ENCODE data around the gene CCBE1. TPM values are rescaled to one million over a fixed set of nuclear protein-coding genes. Genes with fewer than 3 reads are reported as not detected.

CCBE1 gene
- total RNA-seq, 4 donors from 2014 or later = 1.5 to 10.9 (median 4.6) TPM

DNA sequence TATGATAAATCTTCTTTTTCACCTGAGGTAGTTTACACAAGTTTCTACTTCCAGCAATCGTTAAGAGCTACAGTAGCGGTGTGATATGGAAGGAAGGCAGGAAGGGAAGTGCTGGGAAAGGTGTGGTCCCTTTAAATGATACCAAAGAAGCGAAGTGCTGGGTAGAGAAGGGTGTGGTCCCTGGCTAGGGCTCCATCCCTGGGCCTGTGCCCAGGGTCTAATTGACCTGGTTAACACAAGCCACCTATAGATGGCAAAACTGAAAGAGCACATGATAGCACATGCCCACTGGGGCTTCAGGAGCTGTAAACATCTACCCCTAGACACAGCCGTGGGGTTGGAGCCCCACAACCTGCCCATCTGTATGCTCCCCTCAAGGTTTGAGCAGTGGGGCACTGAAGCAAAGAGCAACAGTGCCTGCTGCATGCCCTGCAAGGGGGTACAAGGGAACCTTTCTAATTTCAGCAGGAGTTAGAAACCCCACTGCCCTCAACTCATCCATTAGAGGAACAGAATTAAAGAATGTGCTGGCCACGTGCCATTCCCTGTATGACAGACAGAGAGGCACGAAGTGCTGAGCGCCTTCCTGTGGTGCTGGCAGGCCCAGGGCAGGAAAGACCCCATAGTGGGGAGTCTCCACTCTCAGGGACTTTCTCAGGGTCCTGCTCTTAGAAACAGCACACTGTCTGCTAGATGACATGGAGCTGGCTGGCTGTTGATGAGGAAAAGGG, 185.0 kb downstream of the CCBE1 start:
- peaks cover 9 to 10% of the 10 kb centered on the region in 2 donors for H3K4me1 ChIP-seq
- H3K36me3 ChIP-seq = no peaks in the 10 kb centered on the region
- no peak overlapping the region for H3K4me3 ChIP-seq
- TF ChIP-seq, protein P1, sequence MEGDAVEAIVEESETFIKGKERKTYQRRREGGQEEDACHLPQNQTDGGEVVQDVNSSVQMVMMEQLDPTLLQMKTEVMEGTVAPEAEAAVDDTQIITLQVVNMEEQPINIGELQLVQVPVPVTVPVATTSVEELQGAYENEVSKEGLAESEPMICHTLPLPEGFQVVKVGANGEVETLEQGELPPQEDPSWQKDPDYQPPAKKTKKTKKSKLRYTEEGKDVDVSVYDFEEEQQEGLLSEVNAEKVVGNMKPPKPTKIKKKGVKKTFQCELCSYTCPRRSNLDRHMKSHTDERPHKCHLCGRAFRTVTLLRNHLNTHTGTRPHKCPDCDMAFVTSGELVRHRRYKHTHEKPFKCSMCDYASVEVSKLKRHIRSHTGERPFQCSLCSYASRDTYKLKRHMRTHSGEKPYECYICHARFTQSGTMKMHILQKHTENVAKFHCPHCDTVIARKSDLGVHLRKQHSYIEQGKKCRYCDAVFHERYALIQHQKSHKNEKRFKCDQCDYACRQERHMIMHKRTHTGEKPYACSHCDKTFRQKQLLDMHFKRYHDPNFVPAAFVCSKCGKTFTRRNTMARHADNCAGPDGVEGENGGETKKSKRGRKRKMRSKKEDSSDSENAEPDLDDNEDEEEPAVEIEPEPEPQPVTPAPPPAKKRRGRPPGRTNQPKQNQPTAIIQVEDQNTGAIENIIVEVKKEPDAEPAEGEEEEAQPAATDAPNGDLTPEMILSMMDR (IDR thresholded peaks at IDR 0.05) = no peak
- TF ChIP-seq POLR2A (IDR thresholded peaks at IDR 0.05) = no peak
- DNase-seq = no peak
- H3K9me3 ChIP-seq = no peaks in the 10 kb centered on the region
- H3K27ac ChIP-seq = no peak overlapping the region
- intact Hi-C loops (cut with DNase I; ENCODE audit: low total_unique reads) = no loop called here
- H3K27me3 ChIP-seq = no peaks in the 10 kb centered on the region

GRCh38 chr18:59509481-59510442, 187.5 kb downstream of the CCBE1 start:
- no peak overlapping the region for H3K4me3 ChIP-seq
- TF ChIP-seq, protein P1 (IDR thresholded peaks at IDR 0.05) = no peak
- no peak for TF ChIP-seq POLR2A (IDR thresholded peaks at IDR 0.05)
- H3K27me3 ChIP-seq = no peaks in the 10 kb centered on the region
- intact Hi-C loops (cut with DNase I; ENCODE audit: low total_unique reads) = no loop called here
- H3K36me3 ChIP-seq = no peaks in the 10 kb centered on the region
- DNase-seq = peak in 1 of 2 donors; percentile 61
- no peaks in the 10 kb centered on the region for H3K9me3 ChIP-seq
- H3K27ac ChIP-seq = peak overlapping the region; percentile 25 to 45
- peaks cover 0 to 4% of the 10 kb centered on the region in 2 donors for H3K4me1 ChIP-seq

- no peak for DNase-seq
- TF ChIP-seq, protein P1 (IDR thresholded peaks at IDR 0.05) = no peak
- no peak for TF ChIP-seq POLR2A (IDR thresholded peaks at IDR 0.05)
These were observed 191.9 kb downstream of the CCBE1 start for GRCh38 chr18:59505356-59505755.

DNA sequence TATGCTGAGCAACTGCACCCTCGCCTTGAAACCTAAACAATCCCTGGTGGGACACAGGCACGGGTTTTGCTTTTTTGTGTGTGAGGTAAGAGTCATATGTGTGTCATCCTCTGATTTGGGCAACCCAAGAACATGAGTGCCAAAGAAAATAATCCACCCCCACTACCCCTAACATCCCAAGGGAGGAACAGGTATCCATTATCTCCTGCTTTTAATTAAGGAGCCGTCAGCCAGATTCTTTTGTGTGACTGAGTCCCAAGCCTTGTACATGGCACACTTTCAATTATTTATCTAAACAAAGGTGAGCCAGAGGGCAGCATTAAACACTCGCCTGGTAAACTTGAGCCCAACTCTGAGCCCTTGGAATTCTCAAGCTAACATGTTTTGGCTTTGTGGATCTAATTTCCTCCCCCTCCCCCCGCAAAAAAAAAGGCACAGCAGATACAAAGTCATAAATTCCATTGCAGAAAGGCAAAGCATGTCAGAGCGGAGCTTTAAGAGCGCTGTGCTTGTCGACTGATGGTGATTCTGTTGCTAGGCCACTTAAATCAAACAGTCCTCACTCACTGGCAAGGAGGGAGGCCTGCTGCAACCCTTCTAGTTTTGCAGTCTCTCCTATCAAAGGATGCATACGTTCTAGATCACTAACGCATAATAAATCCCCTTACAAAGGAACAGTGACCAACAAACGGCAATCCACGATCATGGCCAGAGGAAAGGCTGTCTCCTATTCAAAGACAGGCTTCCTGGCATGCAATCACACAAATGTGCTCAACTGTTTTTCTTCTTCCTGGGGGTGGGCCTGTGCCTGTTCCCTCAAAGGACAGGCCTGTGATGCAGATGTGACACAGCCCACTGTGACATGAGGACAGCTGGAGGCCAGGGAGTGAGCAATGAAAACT, 194.7 kb downstream of the CCBE1 start:
- intact Hi-C loops (cut with DNase I; ENCODE audit: low total_unique reads) = no loop called here
- Histone ChIP-seq H3K27ac (peak overlapping the region; percentile 55 to 74), H3K9me3 (no peaks in the 10 kb centered on the region), H3K36me3 (no peaks in the 10 kb centered on the region), H3K4me1 (peaks cover 0 to 4% of the 10 kb centered on the region in 2 donors), H3K4me3 (no peak overlapping the region), H3K27me3 (no peaks in the 10 kb centered on the region)
- no peak for TF ChIP-seq POLR2A (IDR thresholded peaks at IDR 0.05)
- TF ChIP-seq, protein P1 (IDR thresholded peaks at IDR 0.05) = no peak
- DNase-seq = peak; percentile 56 to 74

More at GRCh38 chr18:59505356-59505755, 191.9 kb downstream of the CCBE1 start:
- no peak overlapping the region for H3K4me3 ChIP-seq
- intact Hi-C loops (cut with DNase I; ENCODE audit: low total_unique reads) = no loop called here
- H3K36me3 ChIP-seq = no peaks in the 10 kb centered on the region
- no peaks in the 10 kb centered on the region for H3K9me3 ChIP-seq
- peaks cover 0 to 4% of the 10 kb centered on the region in 2 donors for H3K4me1 ChIP-seq
- H3K27me3 ChIP-seq = no peaks in the 10 kb centered on the region
- no peak overlapping the region for H3K27ac ChIP-seq

Measured in uterus (tissue), 4 donors.